T-helper 17 cell (primary cell): ENCODE results near the gene DYNLL1. TPM values are rescaled to one million over a fixed set of nuclear protein-coding genes. Genes with fewer than 3 reads are reported as not detected.
"Not testable (repeated sequence)": the region's sequence is repeated elsewhere in the genome, so short reads cannot be mapped to it uniquely, and the experiment has no call there.

Experiments
- ATAC-seq: fragments of 150-1000 bp; cut with Tn5 transposase; 2 replicates; pipeline ENCODE4 v1.10.0; 2021; ENCODE audit warnings: mild to moderate bottlenecking, moderate library complexity
- DNase-seq, 3 donors: peaks; one replicate each; pipeline versions ENCODE4 v3.0.0 to v3.0.0-alpha.2; 2020 to 2021
- H3K9me3 ChIP-seq: one replicate; pipeline ENCODE4 v1.7.0; 2013; ENCODE audit warnings: low read length, mild to moderate bottlenecking; ENCODE audit not compliant: control insufficient read depth, poor library complexity, severe bottlenecking
- H3K27ac Mint-ChIP-seq: one replicate; pipeline ENCODE4 v1.8.0; 2022; ENCODE audit warnings: mild to moderate bottlenecking, moderate library complexity, mixed read lengths
- H3K27me3 Mint-ChIP-seq: one replicate; pipeline ENCODE4 v1.8.0; 2022; ENCODE audit warnings: mixed read lengths
- H3K36me3 Mint-ChIP-seq: one replicate; pipeline ENCODE4 v1.8.0; 2022; ENCODE audit warnings: low read depth, mixed read lengths
- H3K4me1 Mint-ChIP-seq: one replicate; pipeline ENCODE4 v1.8.0; 2022; ENCODE audit warnings: mild to moderate bottlenecking, mixed read lengths
- H3K4me3 Mint-ChIP-seq: one replicate; pipeline ENCODE4 v1.8.0; 2022; ENCODE audit warnings: mild to moderate bottlenecking, moderate library complexity, mixed read lengths
- total RNA-seq, 4 donors: library from RNA in 2 of 4; stranded (reverse) in 2 of 4; gene quantifications; one replicate each; pipeline ENCODE4 v1.2.3 and lab custom pipeline; 2022 to 2026

DYNLL1 gene
- total RNA-seq, 2 donors from 2014 or later, result 70.2 to 72.2 TPM

- Mint-ChIP-seq H3K36me3 (peaks cover 5% of the 10 kb centered on the region), H3K27me3 (no peaks in the 10 kb centered on the region), H3K4me1 (peaks cover 6% of the 10 kb centered on the region), H3K27ac (no peak overlapping the region), H3K4me3 (no peak overlapping the region)
- DNase-seq, result no peak
- no peak for ATAC-seq
- H3K9me3 ChIP-seq, result no peaks in the 10 kb centered on the region
Observed at GRCh38 chr12:120504587-120504986, 8.7 kb downstream of the DYNLL1 start.

- Mint-ChIP-seq H3K27me3 (no peaks in the 10 kb centered on the region), H3K36me3 (peaks cover 3% of the 10 kb centered on the region), H3K4me1 (peaks cover 2% of the 10 kb centered on the region), H3K27ac (no peak overlapping the region), H3K4me3 (no peak overlapping the region)
- no peaks in the 10 kb centered on the region for H3K9me3 ChIP-seq
- DNase-seq (no peak), ATAC-seq (no peak)
Observed at GRCh38 chr12:120508537-120508936, 12.6 kb downstream of the DYNLL1 start.

GRCh38 chr12:120514002-120514401 is 18.1 kb downstream of the DYNLL1 start:
- H3K9me3 ChIP-seq, result no peaks in the 10 kb centered on the region
- H3K27ac Mint-ChIP-seq, result no peak overlapping the region
- DNase-seq (no peak), ATAC-seq (no peak)
- peaks cover 2% of the 10 kb centered on the region for H3K36me3 Mint-ChIP-seq
- H3K4me3 Mint-ChIP-seq, result peak overlapping the region; percentile 2
- no peaks in the 10 kb centered on the region for H3K27me3 Mint-ChIP-seq
- H3K4me1 Mint-ChIP-seq, result peaks cover 2% of the 10 kb centered on the region

GRCh38 chr12:120515496-120515895 is 19.6 kb downstream of the DYNLL1 start:
- Mint-ChIP-seq H3K4me1 (no peaks in the 10 kb centered on the region), H3K36me3 (peaks cover 2% of the 10 kb centered on the region), H3K27me3 (no peaks in the 10 kb centered on the region), H3K27ac (no peak overlapping the region), H3K4me3 (no peak overlapping the region)
- no peak for ATAC-seq
- no peak for DNase-seq
- H3K9me3 ChIP-seq, result no peaks in the 10 kb centered on the region

- not testable (repeated sequence) for H3K27ac Mint-ChIP-seq, DNase-seq, H3K27me3 Mint-ChIP-seq, H3K4me3 Mint-ChIP-seq, ATAC-seq, H3K36me3 Mint-ChIP-seq, H3K4me1 Mint-ChIP-seq, H3K9me3 ChIP-seq
Observed at GRCh38 chr12:120519324-120519723, 23.4 kb downstream of the DYNLL1 start.

- Mint-ChIP-seq H3K27ac (no peak overlapping the region), H3K4me1 (peaks cover 4% of the 10 kb centered on the region), H3K36me3 (no peaks in the 10 kb centered on the region), H3K27me3 (no peaks in the 10 kb centered on the region), H3K4me3 (no peak overlapping the region)
- ATAC-seq (no peak), DNase-seq (no peak)
- no peaks in the 10 kb centered on the region for H3K9me3 ChIP-seq
Observed at GRCh38 chr12:120522568-120522967, 26.7 kb downstream of the DYNLL1 start.

GRCh38 chr12:120528861-120529525 is 33.1 kb downstream of the DYNLL1 start, which contains the start of gene COQ5:
Gene COQ5 (minus strand): TSS chr12:120529158. CDS start chr12:120529141, 17 bp downstream.
- peak; percentile 63 to 70 (median 64) for DNase-seq
- peak; percentile 97 for ATAC-seq
- Mint-ChIP-seq H3K36me3 (peaks cover 2% of the 10 kb centered on the region), H3K4me3 (peak within 1 kb of the TSS; percentile 100), H3K27me3 (no peaks in the 10 kb centered on the region), H3K27ac (peak within 1 kb of the TSS; percentile 99), H3K4me1 (peaks cover 16% of the 10 kb centered on the region)
- H3K9me3 ChIP-seq, result no peaks in the 10 kb centered on the region

GRCh38 chr12:120529641-120530417 is 33.9 kb downstream of the DYNLL1 start:
- Mint-ChIP-seq H3K4me3 (peak overlapping the region; percentile 100), H3K36me3 (peaks cover 4% of the 10 kb centered on the region), H3K27me3 (no peaks in the 10 kb centered on the region), H3K27ac (peak overlapping the region; percentile 99), H3K4me1 (peaks cover 18% of the 10 kb centered on the region)
- DNase-seq, result no peak
- no peak for ATAC-seq
- no peaks in the 10 kb centered on the region for H3K9me3 ChIP-seq

GRCh38 chr12:120530418-120530761 is 34.5 kb downstream of the DYNLL1 start:
- not testable (repeated sequence) for DNase-seq, ATAC-seq, H3K27me3 Mint-ChIP-seq, H3K9me3 ChIP-seq, H3K36me3 Mint-ChIP-seq
- Mint-ChIP-seq H3K27ac (peak overlapping the region; percentile 99), H3K4me3 (peak overlapping the region; percentile 100), H3K4me1 (peaks cover 21% of the 10 kb centered on the region)

GRCh38 chr12:120532701-120533238 is 36.9 kb downstream of the DYNLL1 start:
- ATAC-seq (no peak), DNase-seq (no peak)
- peaks cover 4% of the 10 kb centered on the region for H3K36me3 Mint-ChIP-seq
- H3K9me3 ChIP-seq, result no peaks in the 10 kb centered on the region
- no peaks in the 10 kb centered on the region for H3K27me3 Mint-ChIP-seq
- H3K27ac Mint-ChIP-seq, result no peak overlapping the region
- peaks cover 33% of the 10 kb centered on the region for H3K4me1 Mint-ChIP-seq
- no peak overlapping the region for H3K4me3 Mint-ChIP-seq

GRCh38 chr12:120534203-120534702 is 38.3 kb downstream of the DYNLL1 start, which contains the start of gene RNF10:
Gene RNF10 (plus strand): TSS chr12:120534356. CDS start chr12:120534812, 456 bp downstream.
- H3K9me3 ChIP-seq, result no peaks in the 10 kb centered on the region
- peak; percentile 56 to 60 (median 56) for DNase-seq
- Mint-ChIP-seq H3K36me3 (peaks cover 2% of the 10 kb centered on the region), H3K27ac (peak within 1 kb of the TSS; percentile 97), H3K4me1 (peaks cover 40% of the 10 kb centered on the region), H3K27me3 (no peaks in the 10 kb centered on the region), H3K4me3 (peak within 1 kb of the TSS; percentile 98)
- peak; percentile 74 for ATAC-seq

- H3K4me3 Mint-ChIP-seq, result peak overlapping the region; percentile 98
- H3K27ac Mint-ChIP-seq, result peak overlapping the region; percentile 97
- H3K9me3 ChIP-seq, result no peaks in the 10 kb centered on the region
- peaks cover 40% of the 10 kb centered on the region for H3K4me1 Mint-ChIP-seq
- DNase-seq, result peak; percentile 27 to 37 (median 35)
- ATAC-seq, result peak; percentile 64
- no peaks in the 10 kb centered on the region for H3K27me3 Mint-ChIP-seq
- H3K36me3 Mint-ChIP-seq, result peaks cover 2% of the 10 kb centered on the region
Observed at GRCh38 chr12:120534703-120535655, 39.1 kb downstream of the DYNLL1 start.
